ENCODE measurements around the gene GHDC.

GRCh38 chr17:42202696-42203095 lies 8.4 kb upstream of the GHDC start:
- TF ChIP-seq EZH2 (IDR thresholded peaks at IDR 0.05; ENCODE audit: borderline replicate concordance, low read depth, low read length, poor library complexity, severe bottlenecking): no peak
- TF ChIP-seq CTCF (conservative IDR thresholded peaks at IDR 0.05; ENCODE audit: low read depth, low read length): no peak
